Left cardiac atrium (tissue), 4 donors: ENCODE results near the gene NSUN6. TPM values are rescaled to one million over a fixed set of nuclear protein-coding genes. Genes with fewer than 3 reads are reported as not detected.
A peak's percentile ranks its signal among the peaks of the same experiment; 100 is the strongest.

Source experiments
- ATAC-seq, 2 donors: fragments of 200-7000 bp; cut with Tn5 transposase; one replicate each; pipeline ENCODE4 v1.9.1; 2020; ENCODE audit warnings: mild to moderate bottlenecking in 2 of 2, moderate library complexity in 2 of 2
- DNase-seq: peaks from one replicate; pipeline ENCODE4 v3.0.0-alpha.2; 2020
- intact Hi-C, 2 donors: fragments of 100-400 bp; cut with DNase I; formaldehyde crosslinking; loops; one replicate each; pipeline versions ENCODE4 v1.14.1 to v1.15.1; 2022 to 2023
- long read RNA-seq: library from polyadenylated mRNA; unstranded; transcript quantifications from one replicate; pipeline ENCODE4 v2.0.0, GENCODE V29; 2021
- total RNA-seq, 2 donors: library from RNA; stranded (reverse); fragmentation: NEBNext Ultra II Directional; extraction: Animal tissue kit (Norgen Biotek cat#: 25700); gene quantifications; one replicate each; pipeline ENCODE4 v1.2.1, GENCODE V29; 2021
- donor health status: DM: no; HTN: yes; CAD: no.
- donor health status: DM: no; HTN: yes; CAD: no; lungs with severe emphysema.
- donor health status: DM: yes; HTN: yes; CAD: no.
- donor health status: Dilated cardiomyopathy.

Gene NSUN6
- total RNA-seq, result 1 to 10 TPM; 7.7 to 8.5 TPM
- long read RNA-seq, partial matches to known transcripts, result 2 of 5 reads
- long read RNA-seq, other reads (novel, unspliced or antisense), result 3 of 5 reads

- DNase-seq (peak; percentile 93), ATAC-seq (peak; percentile 99)
- intact Hi-C loops, result no loop called here
Observed at GRCh38 chr10:18651324-18652007, at the start of gene NSUN6. Gene NSUN6 (minus strand): TSS chr10:18651587. CDS start chr10:18651203, 384 bp downstream.

- ATAC-seq (no peak), DNase-seq (no peak)
- intact Hi-C loops, result no loop called here
Observed at GRCh38 chr10:18699849-18700840, 48.8 kb upstream of the NSUN6 start.

- no peak for DNase-seq
- intact Hi-C loops, result no loop called here
- no peak for ATAC-seq
Observed at GRCh38 chr10:18690541-18690940, 39.2 kb upstream of the NSUN6 start.

- DNase-seq (no peak), ATAC-seq (no peak)
- intact Hi-C loops, result loop anchor here in 1 of 2 donors (10.0 kb wide), 1 partner anchor 1095 kb away; no protein-coding TSS in a partner anchor
Observed at GRCh38 chr10:18689498-18689897, 38.1 kb upstream of the NSUN6 start.

- intact Hi-C loops, result loop anchor here in 1 of 2 donors (10.0 kb wide), 1 partner anchor 1097 kb away; no protein-coding TSS in a partner anchor
- ATAC-seq (no peak), DNase-seq (no peak)
Observed at GRCh38 chr10:18687706-18688105, 36.3 kb upstream of the NSUN6 start.

- intact Hi-C loops, result loop anchor here in 1 of 2 donors (10.0 kb wide), 1 partner anchor 1098 kb away; no protein-coding TSS in a partner anchor
- ATAC-seq (no peak), DNase-seq (no peak)
Observed at GRCh38 chr10:18687195-18687594, 35.8 kb upstream of the NSUN6 start.

- intact Hi-C loops, result loop anchor here in 1 of 2 donors (10.0 kb wide), 1 partner anchor 1099 kb away; no protein-coding TSS in a partner anchor
- ATAC-seq (no peak), DNase-seq (no peak)
Observed at GRCh38 chr10:18685555-18685954, 34.2 kb upstream of the NSUN6 start.

GRCh38 chr10:18684953-18685352 is 33.6 kb upstream of the NSUN6 start:
- ATAC-seq (no peak), DNase-seq (no peak)
- intact Hi-C loops, result loop anchor here in 1 of 2 donors (10.0 kb wide), 1 partner anchor 1100 kb away; no protein-coding TSS in a partner anchor

GRCh38 chr10:18684416-18684815 is 33.0 kb upstream of the NSUN6 start:
- intact Hi-C loops, result loop anchor here in 1 of 2 donors (10.0 kb wide), 1 partner anchor 1100 kb away; no protein-coding TSS in a partner anchor
- DNase-seq (no peak), ATAC-seq (no peak)

- DNase-seq, result no peak
- intact Hi-C loops, result loop anchor here in 1 of 2 donors (10.0 kb wide), 1 partner anchor 1101 kb away; no protein-coding TSS in a partner anchor
- ATAC-seq, result peak in 1 of 2 donors; percentile 33
Observed at GRCh38 chr10:18683427-18683826, 32.0 kb upstream of the NSUN6 start.

GRCh38 chr10:18681971-18682411 is 30.6 kb upstream of the NSUN6 start:
- DNase-seq (no peak), ATAC-seq (peak in 1 of 2 donors; percentile 71)
- intact Hi-C loops, result loop anchor here in 1 of 2 donors (10.0 kb wide), 1 partner anchor 1103 kb away; no protein-coding TSS in a partner anchor

GRCh38 chr10:18681366-18681765 is 30.0 kb upstream of the NSUN6 start:
- intact Hi-C loops, result loop anchor here in 1 of 2 donors (10.0 kb wide), 1 partner anchor 1103 kb away; no protein-coding TSS in a partner anchor
- no peak for ATAC-seq

GRCh38 chr10:18680754-18681153 is 29.4 kb upstream of the NSUN6 start:
- DNase-seq (no peak), ATAC-seq (no peak)
- intact Hi-C loops, result loop anchor here in 1 of 2 donors (10.0 kb wide), 1 partner anchor 1104 kb away; no protein-coding TSS in a partner anchor

More at GRCh38 chr10:18681366-18681765, 30.0 kb upstream of the NSUN6 start:
- no peak for DNase-seq

- DNase-seq (no peak), ATAC-seq (no peak)
- intact Hi-C loops, result no loop called here
Observed at GRCh38 chr10:18675086-18675801, 23.9 kb upstream of the NSUN6 start.

- intact Hi-C loops, result no loop called here
- no peak for ATAC-seq
- DNase-seq, result no peak
Observed at GRCh38 chr10:18668026-18668425, 16.6 kb upstream of the NSUN6 start.

GRCh38 chr10:18666810-18667209 is 15.4 kb upstream of the NSUN6 start:
- ATAC-seq (no peak), DNase-seq (no peak)
- intact Hi-C loops, result no loop called here

GRCh38 chr10:18665815-18666558 is 14.6 kb upstream of the NSUN6 start:
- no peak for DNase-seq
- intact Hi-C loops, result no loop called here
- no peak for ATAC-seq
